Tibial artery (tissue), 4 donors: Measurements from ENCODE around the gene DEPDC1B.
"Not testable (repeated sequence)": the region's sequence is repeated elsewhere in the genome, so short reads cannot be mapped to it uniquely, and the experiment has no call there.

ENCODE experiments used
- DNase-seq, 2 donors: peaks; one replicate each; pipeline ENCODE4 v3.0.0-alpha.2; 2019
- H3K27ac ChIP-seq, 2 donors: fragments of 200-600 bp; sonication (generic) in 1 of 2; 1 replicate in 1 of 2; 2 replicates in 1 of 2; pipeline ENCODE4 v1.5.1; 2018 to 2019; ENCODE audit warnings: mild to moderate bottlenecking in 1 of 2
- H3K27me3 ChIP-seq, 2 donors: fragments of 200-600 bp; sonication (generic) in 1 of 2; one replicate each; pipeline versions ENCODE4 v1.5.1 to v1.6.0; 2016 to 2019
- H3K36me3 ChIP-seq, 3 donors: fragments of 200-600 bp; sonication (generic) in 2 of 3; one replicate each; pipeline ENCODE4 v1.5.1; 2016 to 2019; ENCODE audit warnings: mild to moderate bottlenecking in 2 of 3
- H3K4me1 ChIP-seq, 4 donors: fragments of 200-600 bp; sonication (generic) in 2 of 4; 1 replicate in 3 of 4; 2 replicates in 1 of 4; pipeline ENCODE4 v1.5.1; 2016 to 2019
- H3K4me3 ChIP-seq, 2 donors: fragments of 200-600 bp; sonication (generic) in 1 of 2; 1 replicate in 1 of 2; 2 replicates in 1 of 2; pipeline ENCODE4 v1.5.1; 2018 to 2019; ENCODE audit warnings: mild to moderate bottlenecking in 2 of 2
- H3K9me3 ChIP-seq, 3 donors: fragments of 200-600 bp; sonication (generic) in 1 of 3; one replicate each; pipeline ENCODE4 v1.5.1; 2016 to 2019
- intact Hi-C: fragments of 100-400 bp; cut with DNase I; formaldehyde crosslinking; loops from one replicate; pipeline ENCODE4 v1.15.0; 2023; ENCODE audit warnings: low total_unique reads
- TF ChIP-seq, protein P1 (sequence below), 2 experiments: fragments of 200-600 bp in 1 of 2; fragments of 450-650 bp in 1 of 2; IDR thresholded peaks; one replicate each; pipeline ENCODE4 v1.5.1; 2017 to 2019; ENCODE audit warnings: antibody characterized with exemption in 2 of 2, mild to moderate bottlenecking in 1 of 2, moderate library complexity in 1 of 2

Gene DEPDC1B

DNA sequence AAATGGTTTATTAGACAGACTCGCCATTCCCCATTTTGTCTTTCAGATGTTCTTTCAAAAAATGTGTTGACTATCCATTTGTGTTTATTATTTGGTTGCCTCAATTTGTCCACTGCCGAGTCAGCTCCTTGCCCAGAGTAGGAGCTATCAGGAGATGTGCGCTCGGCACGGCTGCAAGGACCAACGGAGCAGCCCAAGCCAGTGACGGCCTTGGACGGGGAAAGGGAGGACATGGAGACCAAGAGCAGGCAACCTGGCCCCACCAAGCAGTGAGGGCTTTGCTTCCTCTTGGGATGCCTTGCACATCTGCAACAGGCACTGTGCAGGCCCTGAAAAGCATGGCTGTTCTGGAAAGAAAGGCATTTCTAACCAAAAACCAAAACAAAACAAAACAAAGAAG is 69.8 kb downstream of the DEPDC1B start:
- Histone ChIP-seq H3K27ac (no peak overlapping the region), H3K4me3 (no peak overlapping the region), H3K36me3 (no peaks in the 10 kb centered on the region), H3K4me1 (peaks cover 0 to 29% (median 18%) of the 10 kb centered on the region in 4 donors), H3K27me3 (no peaks in the 10 kb centered on the region), H3K9me3 (no peaks in the 10 kb centered on the region)
- intact Hi-C loops, result no loop called here
- TF ChIP-seq, protein P1, sequence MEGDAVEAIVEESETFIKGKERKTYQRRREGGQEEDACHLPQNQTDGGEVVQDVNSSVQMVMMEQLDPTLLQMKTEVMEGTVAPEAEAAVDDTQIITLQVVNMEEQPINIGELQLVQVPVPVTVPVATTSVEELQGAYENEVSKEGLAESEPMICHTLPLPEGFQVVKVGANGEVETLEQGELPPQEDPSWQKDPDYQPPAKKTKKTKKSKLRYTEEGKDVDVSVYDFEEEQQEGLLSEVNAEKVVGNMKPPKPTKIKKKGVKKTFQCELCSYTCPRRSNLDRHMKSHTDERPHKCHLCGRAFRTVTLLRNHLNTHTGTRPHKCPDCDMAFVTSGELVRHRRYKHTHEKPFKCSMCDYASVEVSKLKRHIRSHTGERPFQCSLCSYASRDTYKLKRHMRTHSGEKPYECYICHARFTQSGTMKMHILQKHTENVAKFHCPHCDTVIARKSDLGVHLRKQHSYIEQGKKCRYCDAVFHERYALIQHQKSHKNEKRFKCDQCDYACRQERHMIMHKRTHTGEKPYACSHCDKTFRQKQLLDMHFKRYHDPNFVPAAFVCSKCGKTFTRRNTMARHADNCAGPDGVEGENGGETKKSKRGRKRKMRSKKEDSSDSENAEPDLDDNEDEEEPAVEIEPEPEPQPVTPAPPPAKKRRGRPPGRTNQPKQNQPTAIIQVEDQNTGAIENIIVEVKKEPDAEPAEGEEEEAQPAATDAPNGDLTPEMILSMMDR (IDR thresholded peaks at IDR 0.05), result no peak
- DNase-seq, result no peak

DNA sequence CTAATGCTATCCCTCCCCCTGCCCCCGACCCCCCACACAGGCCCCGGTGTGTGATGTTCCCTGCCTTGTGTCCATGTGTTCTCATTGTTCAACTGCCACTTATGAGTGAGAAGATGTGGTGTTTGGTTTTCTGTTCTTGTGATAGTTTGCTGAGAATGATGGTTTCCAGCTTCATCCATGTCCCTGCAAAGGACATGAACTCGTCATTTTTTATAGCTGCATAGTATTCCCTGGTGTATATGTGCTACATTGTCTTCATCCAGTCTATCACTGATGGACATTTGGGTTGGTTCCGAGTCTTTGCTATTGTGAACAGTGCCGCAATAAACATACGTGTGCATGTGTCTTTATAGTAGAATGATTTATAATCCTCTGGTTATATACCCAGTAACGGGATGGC is 75.1 kb downstream of the DEPDC1B start:
- intact Hi-C loops, H3K36me3 ChIP-seq, H3K4me3 ChIP-seq, DNase-seq, H3K27me3 ChIP-seq, H3K4me1 ChIP-seq, H3K9me3 ChIP-seq, H3K27ac ChIP-seq: not testable (repeated sequence)

DNA sequence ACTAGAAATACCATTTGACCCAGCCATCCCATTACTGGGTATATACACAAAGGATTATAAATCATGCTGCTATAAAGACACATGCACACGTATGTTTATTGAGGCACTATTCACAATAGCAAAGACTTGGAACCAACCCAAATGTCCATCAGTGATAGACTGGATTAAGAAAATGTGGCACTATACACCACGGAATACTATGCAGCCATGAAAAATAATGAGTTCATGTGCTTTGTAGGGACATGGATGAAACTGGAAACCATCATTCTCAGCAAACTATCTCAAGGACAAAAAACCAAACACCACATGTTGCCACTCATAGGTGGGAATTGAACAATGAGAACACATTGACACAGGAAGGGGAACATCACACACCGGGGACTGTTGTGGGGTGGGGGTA is 79.2 kb downstream of the DEPDC1B start:
- H3K27me3 ChIP-seq, H3K9me3 ChIP-seq, H3K4me3 ChIP-seq, DNase-seq, H3K36me3 ChIP-seq, H3K27ac ChIP-seq, H3K4me1 ChIP-seq, intact Hi-C loops: not testable (repeated sequence)

DNA sequence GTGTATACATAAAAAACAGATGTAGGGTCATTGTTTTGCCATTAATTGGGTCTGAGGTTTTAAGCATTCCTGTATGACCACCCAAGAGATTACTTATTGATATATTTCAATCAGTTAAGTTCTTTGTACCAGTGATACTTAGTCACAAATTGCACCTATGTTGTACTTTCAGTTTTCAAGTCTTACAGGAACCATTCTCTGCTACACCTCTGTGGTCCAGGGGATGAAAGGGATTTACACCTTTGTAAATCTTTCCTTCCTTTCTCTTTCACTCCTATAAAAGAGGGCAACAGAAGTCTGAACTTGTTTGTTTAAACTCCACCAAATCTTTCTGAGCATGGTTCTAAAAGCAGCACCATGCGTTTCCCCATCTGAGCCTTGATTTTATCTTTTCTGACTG is 86.1 kb downstream of the DEPDC1B start:
- H3K4me1 ChIP-seq, result no peaks in the 10 kb centered on the region
- H3K36me3 ChIP-seq, result no peaks in the 10 kb centered on the region
- TF ChIP-seq, protein P1 (IDR thresholded peaks at IDR 0.05), result no peak
- peaks cover 0 to 3% (median 0%) of the 10 kb centered on the region in 3 donors for H3K9me3 ChIP-seq
- H3K4me3 ChIP-seq, result no peak overlapping the region
- DNase-seq, result no peak
- H3K27me3 ChIP-seq, result no peaks in the 10 kb centered on the region
- intact Hi-C loops, result no loop called here
- no peak overlapping the region for H3K27ac ChIP-seq

DNA sequence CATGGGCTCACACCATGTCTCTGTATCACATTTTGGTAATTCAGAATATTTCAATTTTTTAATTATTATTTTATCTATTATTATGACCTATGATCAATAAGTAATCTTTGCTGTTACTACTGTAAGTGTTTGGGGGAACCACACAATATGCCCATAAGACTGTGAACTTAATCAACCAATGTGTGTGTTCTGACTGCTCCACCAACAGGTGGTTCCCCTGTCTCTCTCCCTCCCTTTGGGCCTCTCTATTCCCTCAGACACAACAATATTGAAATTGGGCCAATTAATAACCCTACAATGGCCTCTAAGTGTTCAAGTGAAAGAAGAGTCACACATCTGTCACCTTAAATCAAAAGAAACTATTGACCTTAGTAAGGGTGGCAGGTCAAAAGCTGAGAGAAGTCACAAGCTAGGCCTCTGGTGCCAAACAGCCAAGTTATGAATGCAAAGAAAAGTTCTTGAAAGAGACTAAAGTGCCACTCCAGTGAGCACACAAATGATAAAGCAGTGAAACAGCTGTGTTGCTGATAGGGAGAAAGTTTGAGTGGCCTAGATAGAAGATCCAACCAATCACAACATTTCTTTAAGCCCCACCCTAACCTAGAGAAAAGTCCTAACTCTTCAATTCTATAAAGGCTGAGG is 88.7 kb downstream of the DEPDC1B start:
- H3K27me3 ChIP-seq, result no peaks in the 10 kb centered on the region
- peaks cover 0 to under 1% (median 0%) of the 10 kb centered on the region in 3 donors for H3K9me3 ChIP-seq
- H3K4me3 ChIP-seq, result no peak overlapping the region
- TF ChIP-seq, protein P1 (IDR thresholded peaks at IDR 0.05), result no peak
- H3K36me3 ChIP-seq, result no peaks in the 10 kb centered on the region
- DNase-seq, result no peak
- intact Hi-C loops, result no loop called here
- H3K27ac ChIP-seq, result no peak overlapping the region
- H3K4me1 ChIP-seq, result no peaks in the 10 kb centered on the region

DNA sequence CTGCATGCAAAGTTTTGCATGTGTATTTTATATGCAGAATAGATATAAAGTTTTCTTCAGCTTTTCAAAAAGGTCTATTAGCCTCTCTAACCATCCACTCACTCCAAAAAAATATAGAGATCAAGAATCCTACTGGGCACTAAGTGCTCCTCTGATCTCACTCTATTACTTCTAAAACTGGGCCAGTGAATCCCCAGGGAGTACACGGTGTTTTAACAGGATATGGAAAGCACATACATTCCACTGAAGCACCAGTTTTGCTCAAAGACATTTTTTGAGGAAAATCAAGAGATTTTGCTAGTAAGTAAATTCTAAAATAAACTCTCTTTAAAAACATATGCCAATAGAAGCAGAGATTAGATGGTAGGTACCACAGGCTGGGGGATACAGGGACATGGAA is 95.2 kb downstream of the DEPDC1B start:
- H3K27ac ChIP-seq, result no peak overlapping the region

More for the DNA sequence above, 95.2 kb downstream of the DEPDC1B start:
- intact Hi-C loops, result no loop called here
- Histone ChIP-seq H3K9me3 (no peaks in the 10 kb centered on the region), H3K36me3 (no peaks in the 10 kb centered on the region), H3K4me3 (no peak overlapping the region), H3K27me3 (no peaks in the 10 kb centered on the region), H3K4me1 (peaks cover 0 to 17% (median 0%) of the 10 kb centered on the region in 4 donors)
- DNase-seq, result no peak
- TF ChIP-seq, protein P1 (IDR thresholded peaks at IDR 0.05), result no peak
